WTC11 (cell line): ENCODE measurements around the gene LYRM7. TPM values are rescaled to one million over a fixed set of nuclear protein-coding genes. Genes with fewer than 3 reads are reported as not detected.

Experiments
- ATAC-seq: fragments of 200-7000 bp; cut with Tn5 transposase; 2 replicates; pipeline ENCODE4 v1.10.0; 2021; ENCODE audit warnings: mild to moderate bottlenecking, moderate library complexity
- CTCF ChIA-PET: fragments of 300-600 bp; sonication (Branson Sonifier 250); formaldehyde crosslinking; loops from one replicate; lab custom pipeline; 2021; ENCODE audit warnings: antibody characterized with exemption; lab: Charles Lee
- POLR2A ChIA-PET: fragments of 350-600 bp; sonication (Branson Sonifier 250); formaldehyde crosslinking; loops from one replicate; lab custom pipeline; 2021; ENCODE audit warnings: antibody characterized with exemption; lab: Charles Lee
- DNase-seq: peaks from one replicate; pipeline ENCODE4 v3.0.0; 2021; ENCODE audit warnings: low spot score
- H3K27ac Mint-ChIP-seq: 2 replicates; pipeline ENCODE4 v1.8.0; 2021; ENCODE audit warnings: mixed read lengths
- H3K27me3 Mint-ChIP-seq: 2 replicates; pipeline ENCODE4 v1.8.0; 2021; ENCODE audit warnings: low read depth, mild to moderate bottlenecking, moderate library complexity, mixed read lengths
- H3K36me3 Mint-ChIP-seq: 2 replicates; pipeline ENCODE4 v1.8.0; 2021; ENCODE audit warnings: mixed read lengths
- H3K4me1 Mint-ChIP-seq: 2 replicates; pipeline ENCODE4 v1.8.0; 2022; ENCODE audit warnings: mixed read lengths
- H3K4me3 Mint-ChIP-seq: 2 replicates; pipeline ENCODE4 v1.8.0; 2021; ENCODE audit warnings: mild to moderate bottlenecking, moderate library complexity, mixed read lengths
- H3K9me3 Mint-ChIP-seq: 2 replicates; pipeline ENCODE4 v1.8.0; 2021; ENCODE audit warnings: mixed read lengths
- CDX4 ChIP-seq: fragments of 250-450 bp; sonication (Bioruptor Pico); IDR thresholded peaks from 2 replicates; pipeline ENCODE4 v1.9.0; 2021; ENCODE audit warnings: moderate library complexity, mild to moderate bottlenecking, inconsistent platforms, borderline replicate concordance
- CTCF ChIP-seq: fragments of 200-600 bp; IDR thresholded peaks from 2 replicates; pipeline ENCODE4 v1.8.0; 2022; ENCODE audit warnings: antibody characterized with exemption
- E2F4 ChIP-seq: sonication (generic); formaldehyde crosslinking; IDR thresholded peaks from 2 replicates; pipeline ENCODE4 v1.8.1; 2022; ENCODE audit warnings: low read depth, mild to moderate bottlenecking, moderate library complexity, missing genetic modification reagents, borderline replicate concordance
- ELF4 ChIP-seq: sonication (generic); formaldehyde crosslinking; IDR thresholded peaks from 2 replicates; pipeline ENCODE4 v1.8.1; 2022; ENCODE audit warnings: low read depth, mild to moderate bottlenecking, moderate library complexity, missing genetic modification reagents
- EMX1 ChIP-seq: fragments of 250-450 bp; sonication (Bioruptor Pico); IDR thresholded peaks from 2 replicates; pipeline ENCODE4 v1.8.0; 2021; ENCODE audit warnings: mild to moderate bottlenecking
- ERG ChIP-seq: fragments of 250-450 bp; sonication (Bioruptor Pico); IDR thresholded peaks from 2 replicates; pipeline ENCODE4 v1.8.0; 2021; ENCODE audit warnings: mild to moderate bottlenecking
- HMGA2 ChIP-seq: fragments of 250-450 bp; sonication (Bioruptor Pico); IDR thresholded peaks from 2 replicates; pipeline ENCODE4 v1.4.0; 2021; ENCODE audit warnings: mild to moderate bottlenecking, moderate library complexity
- IRF1 ChIP-seq: sonication (generic); formaldehyde crosslinking; IDR thresholded peaks from 2 replicates; pipeline ENCODE4 v1.8.0; 2023; ENCODE audit warnings: missing genetic modification reagents
- PRDM15 ChIP-seq: sonication (generic); formaldehyde crosslinking; IDR thresholded peaks from 2 replicates; pipeline ENCODE4 v1.8.0; 2022; ENCODE audit warnings: missing genetic modification reagents
- PRRX2 ChIP-seq: fragments of 250-450 bp; sonication (Bioruptor Pico); IDR thresholded peaks from 2 replicates; pipeline ENCODE4 v1.8.0; 2021; ENCODE audit warnings: mild to moderate bottlenecking
- STAT6 ChIP-seq: sonication (generic); formaldehyde crosslinking; conservative IDR thresholded peaks from 2 replicates; pipeline ENCODE4 v1.8.1; 2023; ENCODE audit warnings: mild to moderate bottlenecking, low read depth, missing genetic modification reagents, moderate library complexity
- ZBTB43 ChIP-seq: sonication (generic); formaldehyde crosslinking; IDR thresholded peaks from 2 replicates; pipeline ENCODE4 v1.8.1; 2023; ENCODE audit warnings: mild to moderate bottlenecking, missing genetic modification reagents
- ZMAT4 ChIP-seq: fragments of 250-450 bp; sonication (Bioruptor Pico); IDR thresholded peaks from 2 replicates; pipeline ENCODE4 v1.9.0; 2021; ENCODE audit warnings: mild to moderate bottlenecking
- ZNF425 ChIP-seq: fragments of 250-450 bp; sonication (Bioruptor Pico); conservative IDR thresholded peaks from 2 replicates; pipeline ENCODE4 v1.9.0; 2021; ENCODE audit warnings: mild to moderate bottlenecking
- total RNA-seq: library from RNA; stranded (reverse); gene quantifications from 3 replicates; pipeline ENCODE4 v1.2.3, GENCODE V29; 2021

The LYRM7 gene
- total RNA-seq, 1 experiment from 2014 or later: 11.2 TPM

GRCh38 chr5:131164191-131165118 lies 6.3 kb upstream of the LYRM7 start (continued):
- no peak for TF ChIP-seq CTCF
- TF ChIP-seq ERG (CRISPR knock-in tag): peak; percentile 59; the same call in 1 of the 2 replicates
- TF ChIP-seq IRF1: no peak
- no peak for TF ChIP-seq ZNF425 (CRISPR knock-in tag)
- no peak for TF ChIP-seq ZBTB43
- TF ChIP-seq HMGA2: no peak
- no peak for TF ChIP-seq STAT6 (CRISPR knock-in tag)
- TF ChIP-seq ZMAT4 (CRISPR knock-in tag): no peak
- TF ChIP-seq PRRX2: no peak

GRCh38 chr5:131165119-131165727 lies 5.5 kb upstream of the LYRM7 start, which contains the start of gene HINT1:
Gene HINT1, minus strand, starts transcription at chr5:131165256. Its CDS starts 51 bp downstream, at chr5:131165205.
- no peaks in the 10 kb centered on the region for H3K27me3 Mint-ChIP-seq
- POLR2A ChIA-PET: interaction anchor here (0.6 to 1.0 kb wide), 4 partner anchors 16 to 101 kb away, joined by 3 to 6 read pairs (median 4); partner anchors contain the start of gene CDC42SE2
- peak; percentile 93 for ATAC-seq
- CTCF ChIA-PET: interaction anchor here (0.7 to 1.0 kb wide), 3 partner anchors 159 to 258 kb away, joined by 3 to 7 read pairs (median 3); no protein-coding TSS in a partner anchor
- peaks cover 30% of the 10 kb centered on the region for H3K4me1 Mint-ChIP-seq
- peak within 1 kb of the TSS; percentile 94 for H3K4me3 Mint-ChIP-seq
- DNase-seq: peak; percentile 95
- H3K36me3 Mint-ChIP-seq: peaks cover 22% of the 10 kb centered on the region
- H3K9me3 Mint-ChIP-seq: peaks cover 3% of the 10 kb centered on the region; the same call in 1 of the 2 replicates
- peak within 1 kb of the TSS; percentile 95 for H3K27ac Mint-ChIP-seq
- TF ChIP-seq ELF4: no peak
- no peak for TF ChIP-seq CDX4 (CRISPR knock-in tag)
- TF ChIP-seq IRF1: 0 out of 2 replicates have a peak, but pooled peaks have one; percentile 82
- TF ChIP-seq E2F4 (CRISPR knock-in tag): peak; percentile 26; the same call in 1 of the 2 replicates
- TF ChIP-seq PRDM15 (CRISPR knock-in tag): no peak
- TF ChIP-seq EMX1 (CRISPR knock-in tag): no peak
